Measurements from ENCODE around the gene DBH.

DBH gene

DNA sequence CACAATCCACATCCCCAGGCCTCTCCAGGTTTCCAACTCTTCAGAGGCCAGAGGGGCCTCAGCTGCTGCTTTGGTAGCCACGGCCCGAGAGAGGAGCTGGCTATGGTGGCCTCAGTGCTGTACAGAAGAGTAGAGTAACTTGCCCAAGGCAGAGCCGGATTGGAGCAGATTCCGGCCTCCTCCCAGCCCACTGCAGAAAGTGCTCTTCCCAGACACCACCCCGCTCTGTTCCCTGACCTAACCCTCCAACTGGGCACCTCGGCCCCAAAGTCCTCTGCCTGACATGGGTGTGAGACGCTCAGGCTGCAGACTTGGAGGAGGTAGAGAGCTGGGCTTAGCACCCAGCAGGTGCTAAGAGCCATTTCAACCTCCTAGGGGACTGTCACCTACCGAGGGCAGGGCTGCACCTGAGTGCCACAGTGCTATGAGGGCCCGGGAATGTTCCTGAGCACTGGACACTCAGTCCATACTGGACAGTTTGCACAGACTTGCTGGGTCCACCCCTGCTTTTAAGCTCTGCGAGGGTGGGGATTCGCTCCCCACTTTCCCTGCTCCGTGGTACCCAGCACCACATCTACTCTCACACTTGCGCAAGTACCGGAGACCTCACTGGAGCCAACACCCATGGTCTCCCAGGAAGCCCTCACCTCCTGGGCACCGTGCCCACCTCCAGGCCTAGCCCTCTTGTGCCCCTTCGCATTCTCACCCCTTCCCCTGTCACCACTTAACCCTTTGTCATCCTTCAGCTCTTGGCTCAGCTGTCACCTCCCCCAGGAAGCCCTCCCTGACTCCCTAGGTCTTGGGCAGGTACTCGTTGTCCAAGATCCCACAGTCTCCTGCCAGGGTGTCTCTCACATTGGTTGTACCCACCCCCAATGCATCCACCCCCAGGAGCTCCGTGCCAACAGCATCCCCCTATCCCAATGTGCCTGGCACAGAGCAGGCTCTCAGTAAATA, 49.8 kb downstream of the DBH start:
- DNase-seq = no peak

DNA sequence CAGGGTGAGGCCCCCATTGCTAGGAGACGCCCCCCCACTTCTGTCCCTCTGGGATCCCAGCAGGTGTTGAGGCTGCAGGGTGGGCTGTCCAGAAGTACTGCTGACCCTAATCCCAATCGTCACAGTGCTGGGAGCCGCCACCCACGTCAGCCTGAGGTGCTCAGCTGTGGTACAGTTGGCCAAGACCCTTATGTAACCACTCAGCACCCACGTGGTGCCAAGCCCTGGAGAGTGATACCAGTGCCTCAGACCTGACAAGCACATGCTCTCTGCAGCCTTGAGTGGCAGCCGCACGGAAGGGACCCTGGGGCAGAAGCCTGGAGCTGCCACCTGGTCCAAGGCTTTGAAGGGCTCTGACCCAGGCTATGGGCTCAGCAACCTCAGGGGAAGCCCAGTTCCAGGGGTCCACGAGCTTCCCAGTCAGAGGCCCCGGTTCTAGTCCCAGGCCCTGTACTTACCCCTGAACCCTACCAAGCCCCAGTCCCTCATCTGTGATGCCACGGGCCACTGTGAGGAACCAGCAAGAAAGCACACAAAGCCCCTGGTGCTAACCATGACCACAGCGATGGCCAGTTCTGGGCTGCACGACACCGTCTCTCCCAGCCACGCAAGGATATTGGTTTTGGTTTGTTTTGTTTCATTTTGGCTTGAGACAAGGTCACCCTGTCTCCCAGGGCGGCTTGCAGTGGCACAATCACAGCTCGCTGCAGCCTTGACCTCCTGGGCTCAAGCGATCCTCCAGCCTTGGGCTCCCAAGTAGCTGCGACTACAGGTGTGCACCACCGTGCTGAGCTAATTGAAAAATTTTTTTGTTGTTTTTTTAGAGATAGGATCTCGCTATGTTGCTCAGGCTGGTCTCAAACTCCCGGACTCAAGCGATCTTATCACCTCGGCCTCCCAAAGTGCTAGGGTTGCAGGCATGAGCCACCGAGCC, 50.7 kb downstream of the DBH start:
- no peak for DNase-seq

DNA sequence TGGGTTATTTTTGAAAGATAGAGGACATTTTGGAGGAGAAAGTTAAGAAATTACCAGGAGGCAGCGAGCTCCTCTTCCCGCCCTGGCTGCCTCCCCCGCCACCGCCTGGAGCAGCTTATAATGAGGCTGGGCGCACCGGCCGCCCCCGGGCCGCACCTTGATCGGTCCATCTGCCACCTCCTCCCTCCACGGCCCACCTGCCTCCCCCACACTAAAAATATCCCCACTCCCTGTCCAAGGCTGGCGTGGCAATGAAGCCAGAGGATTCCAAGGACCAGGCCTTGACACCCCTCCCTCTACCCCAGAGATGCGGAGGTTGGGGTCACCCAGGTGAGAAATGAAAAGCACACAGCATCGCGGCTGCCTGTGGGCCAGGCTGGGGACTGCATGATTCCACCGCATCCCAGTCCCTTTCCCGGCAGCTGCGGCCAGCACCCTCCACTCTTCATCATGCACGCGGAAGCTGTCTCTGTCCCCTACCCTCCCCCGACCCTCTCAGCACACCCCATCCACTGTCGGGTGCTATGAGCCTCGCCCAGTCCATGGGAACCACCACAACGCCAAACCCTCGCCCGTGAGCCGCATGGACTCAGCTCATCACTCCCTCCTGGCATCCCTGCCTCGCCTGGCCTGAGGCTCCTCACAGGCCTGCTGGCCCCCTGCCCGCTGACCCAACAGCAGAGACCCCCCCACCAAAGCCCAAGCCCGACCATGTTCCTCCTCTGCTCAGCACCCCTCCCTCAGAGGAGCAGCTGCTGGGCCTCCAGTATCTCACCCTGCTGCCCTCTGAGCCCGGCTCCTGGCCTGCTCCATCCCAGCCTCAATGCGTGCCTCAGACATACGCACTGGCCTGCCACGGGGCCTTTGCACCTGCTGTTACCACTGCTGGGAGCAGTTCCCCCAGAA, 51.9 kb downstream of the DBH start:
- DNase-seq = no peak

DNA sequence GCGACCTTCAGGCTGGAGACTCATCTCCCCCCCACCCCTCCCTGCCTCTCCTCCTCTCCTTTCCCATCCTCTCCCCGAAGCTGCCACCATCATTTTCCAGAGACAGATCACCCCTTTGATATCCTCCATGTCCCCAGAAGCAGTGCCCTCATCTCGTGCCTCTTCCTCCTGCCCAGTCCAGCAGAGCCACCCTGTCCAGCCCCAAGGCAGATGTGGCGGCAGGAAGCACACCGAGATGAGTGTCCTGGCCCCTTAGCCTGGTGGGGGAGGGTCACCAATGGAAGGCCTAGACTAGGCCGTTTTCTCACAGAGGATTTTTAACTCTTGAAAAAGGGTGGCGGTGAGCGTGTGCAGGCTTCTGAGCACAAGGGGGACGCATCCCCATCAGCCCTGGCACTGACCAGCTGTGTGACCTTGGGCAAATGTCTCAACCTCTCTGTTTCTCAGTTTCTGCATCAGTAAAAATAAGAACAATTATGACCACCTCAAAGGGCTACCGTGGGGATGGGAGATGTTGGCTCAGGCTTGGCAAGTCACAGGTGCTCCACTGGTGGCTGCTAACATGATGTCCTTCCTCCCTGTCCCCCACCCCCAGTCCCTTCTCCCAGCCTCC, 53.1 kb downstream of the DBH start:
- no peak for DNase-seq

DNA sequence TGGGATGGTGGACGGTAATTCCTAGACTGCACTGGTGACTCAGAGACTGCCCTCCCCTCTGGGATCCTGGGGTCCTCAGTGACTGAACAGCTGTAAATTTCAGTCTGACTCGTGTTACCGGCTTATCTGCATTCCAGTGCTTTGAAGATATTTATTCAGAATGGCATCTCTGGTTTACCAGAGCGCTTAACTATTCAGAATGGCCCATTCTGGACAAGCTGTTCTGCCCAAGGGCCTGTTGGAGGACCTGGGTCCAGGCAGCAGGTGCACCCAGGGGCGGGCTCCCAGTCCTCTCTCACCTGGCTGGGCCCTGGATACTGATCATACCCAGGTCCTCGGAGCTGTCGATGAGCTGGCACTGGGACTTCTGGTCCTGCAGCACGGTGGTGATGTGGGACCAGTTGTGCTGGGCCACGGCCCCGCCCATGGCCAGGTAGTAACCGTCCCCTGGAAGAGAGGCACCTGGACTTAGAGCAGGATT, 54.0 kb downstream of the DBH start:
- DNase-seq = no peak

DNA sequence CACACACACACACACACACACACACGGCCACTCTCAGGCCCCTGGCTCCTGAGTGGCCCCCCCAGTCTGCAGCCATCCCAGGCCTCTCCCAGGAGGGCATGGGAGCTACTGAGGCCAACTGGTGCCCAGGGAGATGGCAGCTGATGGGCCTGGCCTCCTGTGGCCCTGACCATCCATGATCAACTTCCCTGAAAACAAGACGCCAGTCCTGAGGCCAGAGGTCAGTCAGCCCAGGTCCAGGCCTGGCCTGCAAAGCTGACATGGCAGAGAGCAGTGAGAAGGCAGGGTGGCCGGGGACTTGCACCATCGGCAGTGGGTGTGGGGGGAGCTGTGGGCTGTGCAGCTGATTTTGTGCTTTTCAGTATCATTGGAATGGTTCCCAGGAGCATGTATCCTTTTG, 55.0 kb downstream of the DBH start:
- no peak for DNase-seq

DNA sequence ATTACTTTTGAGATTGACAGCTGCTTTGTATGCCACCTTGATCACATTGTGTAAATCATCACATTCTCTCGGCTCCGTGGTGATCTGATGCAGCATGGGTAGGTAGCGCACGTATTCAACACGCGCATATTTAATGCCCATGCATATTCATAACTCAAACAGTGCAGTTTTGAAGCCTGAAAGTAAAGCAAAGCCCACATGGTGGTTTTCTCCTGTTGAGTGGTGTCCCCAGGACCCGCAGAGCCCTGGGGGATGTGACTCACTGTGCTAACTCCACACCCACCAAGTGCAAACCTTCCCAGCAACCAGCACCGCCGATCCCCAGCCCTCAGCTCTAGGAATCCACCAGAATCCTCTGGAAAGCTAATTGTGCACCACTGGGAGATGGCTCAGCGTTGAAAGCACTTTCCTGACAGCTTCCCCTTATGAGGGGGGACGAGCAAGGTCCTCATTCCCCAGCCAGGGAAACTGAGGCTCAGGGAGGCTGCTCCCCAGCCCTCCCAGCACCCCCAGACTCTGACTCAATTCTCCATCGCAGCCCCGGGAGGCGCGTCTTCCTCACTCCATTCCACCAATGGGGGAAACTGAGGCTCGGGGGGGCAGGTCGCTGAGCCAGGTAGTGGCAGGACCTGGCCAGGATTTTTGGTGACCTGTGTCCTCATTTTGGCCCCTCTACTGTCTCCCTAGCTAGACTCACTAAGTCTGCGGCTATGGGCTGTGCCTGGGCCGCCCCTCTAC, 55.6 kb downstream of the DBH start:
- DNase-seq = no peak

DNA sequence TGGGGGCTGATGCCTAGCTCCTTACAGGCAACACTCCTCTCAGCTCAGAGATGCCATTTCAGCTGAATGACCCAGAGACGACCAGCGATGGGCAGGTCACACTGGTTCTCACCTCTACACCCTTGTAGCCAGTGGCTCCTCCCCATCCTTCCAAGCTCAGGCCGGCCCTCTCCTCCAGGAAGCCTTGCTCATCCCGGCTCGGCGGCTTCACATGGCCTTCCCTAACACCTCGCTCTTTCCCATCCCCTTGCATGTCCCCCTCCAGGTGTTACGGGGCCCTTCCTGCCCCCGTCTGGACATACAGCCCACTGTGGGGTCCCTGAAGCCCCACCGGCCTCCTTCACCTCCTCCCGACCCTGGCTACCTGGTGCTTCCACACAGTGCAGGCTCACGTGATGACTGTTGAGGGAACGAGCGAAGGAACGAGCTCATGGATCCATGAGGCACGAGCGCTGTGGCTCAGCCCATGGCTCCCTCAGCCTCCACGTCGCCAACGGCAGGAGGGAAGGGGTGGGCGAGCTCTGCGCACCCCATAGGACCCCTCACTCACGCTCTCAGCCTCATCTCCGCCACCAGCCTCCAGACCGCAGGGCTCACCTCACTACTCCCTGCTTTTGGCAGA, 56.3 kb downstream of the DBH start:
- no peak for DNase-seq

DNA sequence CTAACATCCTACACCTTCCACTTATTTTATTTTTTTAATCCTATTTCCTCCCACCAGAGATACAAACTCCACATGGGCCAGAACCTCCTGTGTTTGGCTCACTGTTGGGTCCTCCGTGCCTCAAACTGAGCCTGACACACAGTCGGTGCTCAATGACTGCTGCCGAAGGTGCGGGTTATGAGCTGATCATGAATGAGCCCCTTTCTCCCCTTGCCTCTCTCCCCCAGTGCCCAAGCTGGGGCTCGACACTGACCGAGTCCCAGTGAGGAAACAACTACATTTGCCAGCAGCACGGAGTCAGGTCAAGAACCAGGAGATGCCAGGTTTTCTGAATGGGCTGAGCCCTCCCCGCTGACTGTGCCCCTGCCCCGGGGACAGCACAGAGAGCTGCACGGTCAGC, 57.0 kb downstream of the DBH start:
- no peak for DNase-seq

DNA sequence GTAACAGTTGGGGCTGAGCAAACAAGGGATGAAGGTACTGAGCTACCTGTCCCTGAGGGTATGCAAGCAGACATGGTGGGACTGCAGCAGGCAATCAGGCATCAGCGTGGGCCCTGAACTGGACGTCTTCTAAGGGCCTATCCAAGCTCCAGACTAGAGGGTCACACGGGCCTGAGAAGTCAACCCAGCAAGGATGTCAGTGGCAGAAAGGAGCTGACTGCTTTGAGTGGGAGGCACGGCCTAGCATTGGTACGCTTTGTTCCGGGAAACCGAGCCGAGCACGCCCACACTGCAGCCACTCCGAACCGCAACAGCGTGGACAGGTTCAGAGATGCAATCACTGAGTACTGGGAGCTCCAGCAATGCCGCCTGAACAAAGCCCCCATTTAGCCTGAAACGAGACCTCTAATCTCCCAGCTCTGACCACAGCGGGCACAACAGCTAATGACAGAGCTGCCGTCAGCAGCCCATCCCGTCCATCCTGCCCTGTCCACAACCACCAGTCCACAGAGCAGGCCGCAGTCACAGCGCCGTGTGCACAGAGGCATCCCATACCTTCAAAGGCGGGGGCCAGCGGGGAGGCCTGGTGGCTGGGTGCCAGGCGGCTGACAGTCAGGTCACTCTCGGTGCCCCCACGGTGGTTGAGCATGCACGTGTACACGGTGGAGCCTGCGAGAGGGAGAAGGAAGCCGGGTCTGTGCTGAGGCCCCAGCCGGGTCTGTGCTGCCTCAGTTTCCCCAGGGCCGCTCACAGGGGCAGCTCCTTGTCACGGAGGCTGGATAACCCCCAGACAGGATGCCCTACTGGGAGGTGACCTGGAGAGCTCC, 57.8 kb downstream of the DBH start:
- no peak for DNase-seq

DNA sequence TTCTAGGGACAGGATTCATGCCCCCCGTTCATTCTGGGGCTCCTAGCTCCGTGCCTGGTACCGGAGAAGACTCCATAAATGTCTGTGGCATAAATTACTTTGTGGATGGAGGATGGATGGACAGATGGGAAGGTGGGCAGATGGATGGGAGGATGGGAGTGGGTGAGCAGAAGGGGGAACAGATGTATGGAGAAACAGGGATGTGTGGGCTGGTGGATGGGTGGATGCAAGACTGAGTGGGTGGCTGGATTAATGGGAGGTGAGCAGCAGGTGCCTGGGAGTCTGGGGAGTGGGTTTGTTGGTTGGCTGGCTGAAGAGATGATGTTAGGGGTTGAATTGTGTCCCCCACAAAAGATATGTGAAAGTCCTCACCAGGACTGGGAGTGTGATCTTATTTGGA, 58.5 kb downstream of the DBH start:
- no peak for DNase-seq

DNA sequence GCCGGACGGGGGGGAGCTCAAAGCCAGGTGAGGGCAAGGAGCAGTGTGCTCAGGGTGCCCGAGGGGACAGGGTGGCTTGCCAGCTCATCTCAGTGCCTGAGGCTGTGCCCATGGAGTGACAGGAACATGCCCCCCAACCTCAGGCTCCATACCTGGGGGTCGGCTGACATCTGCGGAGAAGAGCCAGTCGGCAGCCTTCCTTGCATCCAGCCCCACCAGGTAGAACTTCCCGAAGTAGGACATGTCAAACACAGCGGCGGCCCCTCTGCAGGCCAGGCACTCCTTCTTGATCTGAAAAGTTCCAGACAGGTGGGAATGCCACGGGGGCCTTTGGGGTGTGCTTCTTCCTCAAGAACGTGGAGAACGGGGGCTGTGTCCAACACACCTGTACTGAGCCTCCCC, 59.9 kb downstream of the DBH start:
- no peak for DNase-seq

DNA sequence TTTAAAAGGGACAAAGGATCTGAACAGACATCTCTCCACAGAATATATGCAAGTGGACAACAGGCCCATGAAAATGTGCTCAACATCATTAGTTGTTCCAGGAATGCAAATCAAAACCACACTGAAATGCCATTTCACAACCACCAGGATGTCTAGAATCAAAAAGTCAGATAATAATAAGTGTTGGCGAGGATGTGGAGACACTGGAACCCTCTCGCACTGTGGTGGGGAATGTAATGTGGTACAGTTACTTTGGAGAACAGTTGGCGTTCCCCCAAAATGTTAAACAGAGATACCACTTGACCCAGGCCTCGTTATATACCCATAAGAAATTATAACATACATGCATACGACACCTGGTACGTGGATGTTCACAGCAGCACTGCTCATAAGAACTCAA, 63.4 kb downstream of the DBH start:
- DNase-seq = no peak

DNA sequence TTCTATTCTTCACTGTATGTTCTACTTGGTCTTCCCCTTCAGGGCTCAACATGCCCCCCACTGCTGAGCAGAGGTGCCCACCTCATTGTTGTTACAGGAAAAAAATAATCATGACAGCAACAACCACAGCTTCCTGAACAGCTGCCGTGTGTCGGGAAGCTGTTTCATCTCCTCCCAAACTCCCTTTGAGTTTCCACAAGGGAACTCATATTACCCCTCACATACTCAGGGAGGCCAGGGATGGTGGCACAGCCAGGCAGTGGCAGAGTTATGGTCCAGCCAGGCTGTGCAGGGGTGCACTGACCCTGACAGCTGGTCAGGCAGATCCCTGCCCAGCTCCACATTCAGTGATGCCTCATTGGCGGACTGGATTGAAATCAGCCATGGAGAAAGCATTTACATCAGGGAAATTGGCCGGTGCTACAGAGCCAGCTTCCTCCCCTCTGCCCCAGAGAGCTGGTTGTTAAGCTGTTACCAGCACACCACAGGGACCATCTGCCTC, 64.7 kb downstream of the DBH start:
- no peak for DNase-seq

DNA sequence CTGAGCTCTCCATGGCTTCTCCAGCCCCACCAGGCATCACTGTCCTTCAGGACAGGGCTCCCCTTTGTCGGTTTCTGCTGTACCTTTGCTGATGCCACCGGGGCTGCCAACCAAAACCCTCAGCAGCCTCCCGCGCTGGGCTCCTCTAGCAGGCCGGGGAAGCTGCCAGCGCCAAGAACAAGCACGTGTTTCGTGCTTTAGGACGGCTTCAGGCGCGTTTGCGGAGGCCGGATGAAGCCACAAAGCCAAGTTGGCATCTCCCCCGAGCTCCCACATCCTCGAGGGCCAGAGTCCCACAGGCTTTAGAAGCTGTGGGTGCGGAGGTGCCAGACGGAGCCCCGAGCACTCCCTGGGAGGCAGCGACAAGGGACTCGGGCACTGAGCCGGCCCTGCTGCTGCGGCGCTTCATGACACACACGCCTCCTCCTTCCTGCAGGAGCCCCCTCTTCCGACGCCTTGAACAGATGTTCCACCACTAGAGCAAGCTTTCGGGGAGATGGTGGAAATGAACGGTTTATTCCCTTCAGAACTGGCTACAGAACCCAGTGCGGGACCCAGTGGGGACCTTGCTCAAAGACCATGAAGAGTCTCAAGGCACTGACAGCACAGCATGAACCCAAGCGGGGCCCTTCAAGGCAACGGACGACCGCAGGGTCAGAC, 65.3 kb downstream of the DBH start:
- DNase-seq = no peak

DNA sequence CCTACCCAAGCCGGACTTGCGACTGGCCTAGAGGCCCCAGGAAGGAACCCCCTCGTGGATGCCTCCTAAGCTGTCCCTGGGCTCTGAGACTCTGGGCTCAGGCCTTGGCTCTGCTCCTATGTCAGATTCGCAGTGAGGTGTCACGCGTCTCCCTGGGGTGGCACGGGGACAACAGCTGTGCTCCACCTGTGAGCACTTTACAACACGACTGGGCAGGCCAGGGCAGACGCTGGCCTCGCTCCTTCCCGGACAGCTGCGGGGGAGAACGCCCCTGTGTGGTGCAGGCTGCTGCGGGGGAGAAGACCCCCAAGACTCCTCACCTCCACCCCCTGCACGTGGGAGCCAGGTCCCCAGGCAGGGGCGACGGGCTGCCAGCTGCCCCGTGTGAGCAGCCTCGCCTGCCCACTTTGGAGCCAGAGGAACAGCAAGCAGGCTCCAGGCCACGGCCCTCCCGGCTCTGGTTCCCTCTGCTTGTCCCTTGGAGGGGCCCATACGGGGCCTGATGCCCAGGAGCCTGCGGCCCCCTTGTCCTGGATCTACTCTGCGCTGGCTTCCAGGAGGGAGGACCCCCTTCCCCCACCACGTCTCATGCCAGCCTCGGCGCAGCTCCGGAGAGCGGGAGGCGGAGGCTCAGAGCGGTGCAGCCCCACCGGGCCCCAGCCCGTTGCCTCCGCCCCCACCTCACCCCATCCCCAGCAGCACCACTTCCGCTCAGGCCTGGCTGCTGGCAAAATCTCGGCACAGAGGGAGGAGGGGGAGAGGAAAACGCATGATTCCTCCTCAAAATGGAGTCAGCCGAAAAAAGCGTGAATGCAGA, 66.0 kb downstream of the DBH start:
- DNase-seq = no peak

DNA sequence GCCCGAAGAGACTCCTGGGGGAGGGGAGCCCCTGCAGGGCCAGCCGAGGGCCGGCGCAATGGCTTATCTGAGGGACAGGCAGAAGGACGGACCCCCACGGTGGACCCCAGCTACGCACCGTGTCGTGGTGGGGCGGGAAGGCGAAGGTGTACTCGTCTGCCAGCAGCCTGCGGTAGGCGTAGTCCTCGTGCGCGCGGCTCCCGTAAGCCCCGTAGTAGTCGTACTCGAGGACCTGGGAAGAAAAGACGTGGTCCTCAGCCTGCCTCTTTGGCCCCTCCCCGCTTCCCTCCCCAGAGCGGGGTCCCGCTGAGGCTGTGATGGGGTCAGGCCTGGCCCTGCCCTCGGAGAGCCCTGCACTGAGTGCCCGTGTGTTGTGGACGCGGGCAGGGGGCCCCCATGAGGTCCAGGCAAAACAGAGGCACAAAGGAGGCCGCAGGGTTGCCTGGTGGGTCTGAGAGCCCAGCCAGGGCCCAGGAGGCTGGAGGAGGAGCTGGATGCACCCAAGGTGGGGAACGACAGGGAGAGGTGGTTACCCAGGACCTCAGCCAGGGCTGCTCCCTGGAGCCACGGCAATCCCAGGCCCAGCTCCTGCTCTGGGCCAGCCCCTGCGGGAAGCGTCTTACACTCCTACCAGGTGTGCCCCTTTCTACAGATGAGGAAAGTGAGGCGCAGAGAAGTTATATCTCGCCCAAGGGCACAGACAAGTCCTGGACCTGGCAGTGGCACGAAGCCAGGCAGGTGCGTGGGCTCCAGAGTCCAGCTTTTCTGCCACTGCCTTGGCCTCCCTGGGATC, 66.8 kb downstream of the DBH start:
- no peak for DNase-seq
